Muscle of leg (tissue), 11 donors: ENCODE data around the gene LYRM4. TPM values are rescaled to one million over a fixed set of nuclear protein-coding genes. Genes with fewer than 3 reads are reported as not detected.

Experiments
- DNase-seq: peaks from one replicate; pipeline ENCODE4 v3.0.0; 2013
- H3K27ac ChIP-seq: one replicate; pipeline ENCODE4 v1.5.1; 2013; ENCODE audit warnings: mild to moderate bottlenecking, low read length, control low read depth
- H3K27me3 ChIP-seq: one replicate; pipeline ENCODE4 v1.6.1; 2013; ENCODE audit warnings: low read length; ENCODE audit not compliant: control insufficient read depth, insufficient read depth
- H3K36me3 ChIP-seq: one replicate; pipeline ENCODE4 v1.6.1; 2013; ENCODE audit warnings: low read length; ENCODE audit not compliant: control insufficient read depth, insufficient read depth
- H3K4me1 ChIP-seq: one replicate; pipeline ENCODE4 v1.6.1; 2013; ENCODE audit warnings: low read length; ENCODE audit not compliant: control insufficient read depth, insufficient read depth
- H3K4me3 ChIP-seq: one replicate; pipeline ENCODE4 v1.5.1; 2013; ENCODE audit warnings: low read length, control low read depth
- H3K9me3 ChIP-seq: replicated peaks from 2 replicates; pipeline ENCODE4 v1.6.1; 2013; ENCODE audit warnings: low read depth, low read length; ENCODE audit not compliant: control insufficient read depth
- WGBS: methylation state at CpG from one replicate; pipeline ENCODE4 v1.1.5; 2013; ENCODE audit warnings: missing lambda C conversion rate; ENCODE audit not compliant: insufficient coverage; 5-methylcytosine and 5-hydroxymethylcytosine counted together
- polyA plus RNA-seq, 8 donors: library from polyadenylated mRNA; unstranded; fragments of 120-200 nt; gene quantifications; one replicate each; pipeline versions ENCODE4 v1.2.1 to v1.2.3, GENCODE V29; 2013; ENCODE audit warnings: inconsistent platforms in 1 of 8, low replicate concordance in 1 of 8; ENCODE audit not compliant: insufficient read length in 8 of 8, insufficient read depth in 1 of 8
- total RNA-seq: library from RNA; stranded (reverse); fragments of 120-200 nt; gene quantifications from one replicate; pipeline ENCODE4 v1.2.4, GENCODE V29; 2013

LYRM4 gene
- total and polyA plus RNA-seq, 9 donors: 21.8 to 36.6 (median 29.4) TPM

DNA sequence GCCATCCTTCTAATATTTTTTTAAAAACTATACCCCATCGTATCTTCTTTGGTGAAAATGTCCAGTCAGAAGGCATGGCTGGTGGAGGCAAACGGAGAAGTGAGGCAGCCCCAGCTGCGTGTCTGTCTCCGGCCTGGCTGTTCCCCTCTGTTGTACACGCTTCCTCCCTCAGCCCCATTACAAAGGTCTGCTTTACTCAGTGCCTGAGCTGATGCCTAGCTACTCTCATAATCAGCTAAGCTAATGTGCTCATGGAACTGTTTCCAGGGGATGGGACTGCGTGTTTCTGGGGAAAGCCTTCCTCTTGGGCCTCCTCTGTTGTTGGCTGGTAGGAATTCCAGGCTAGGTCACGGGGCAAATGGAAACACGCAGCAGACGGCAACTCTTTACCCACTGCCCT, 108.3 kb downstream of the LYRM4 start:
- H3K27ac ChIP-seq: no peak overlapping the region
- WGBS: 83% methylated on average over 1 of the region's 9 CpGs

DNA sequence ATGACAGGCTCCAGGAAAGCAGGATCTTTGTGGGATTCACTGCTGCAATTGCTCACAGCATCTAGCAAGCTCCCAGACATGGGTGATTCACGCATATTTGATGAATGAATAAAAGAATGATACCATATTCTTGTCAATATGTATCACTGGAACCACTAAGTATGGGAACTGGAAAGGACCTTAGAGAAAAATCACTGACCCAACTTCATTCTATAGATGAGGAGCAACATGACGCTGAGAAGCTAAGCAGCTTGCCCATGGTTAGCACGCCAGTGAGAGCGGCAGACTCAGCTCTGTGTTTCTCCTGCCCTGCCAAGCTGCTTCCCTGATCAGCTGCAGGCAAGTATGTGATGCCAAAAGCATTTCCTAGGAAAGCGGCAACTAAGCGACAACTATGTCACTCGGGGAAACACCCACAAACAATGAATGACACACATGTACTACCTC, 108.8 kb downstream of the LYRM4 start:
- H3K27me3 ChIP-seq: no peaks in the 10 kb centered on the region
- no peaks in the 10 kb centered on the region for H3K9me3 ChIP-seq
- H3K36me3 ChIP-seq: no peaks in the 10 kb centered on the region
- no peak overlapping the region for H3K27ac ChIP-seq
- H3K4me3 ChIP-seq: no peak overlapping the region
- DNase-seq: no peak
- WGBS: 92% methylated on average over 6 of the region's 7 CpGs
- no peaks in the 10 kb centered on the region for H3K4me1 ChIP-seq

More for the DNA sequence above, 108.3 kb downstream of the LYRM4 start:
- Histone ChIP-seq H3K36me3 (no peaks in the 10 kb centered on the region), H3K27me3 (no peaks in the 10 kb centered on the region), H3K9me3 (no peaks in the 10 kb centered on the region), H3K4me3 (no peak overlapping the region), H3K4me1 (no peaks in the 10 kb centered on the region)
- no peak for DNase-seq

DNA sequence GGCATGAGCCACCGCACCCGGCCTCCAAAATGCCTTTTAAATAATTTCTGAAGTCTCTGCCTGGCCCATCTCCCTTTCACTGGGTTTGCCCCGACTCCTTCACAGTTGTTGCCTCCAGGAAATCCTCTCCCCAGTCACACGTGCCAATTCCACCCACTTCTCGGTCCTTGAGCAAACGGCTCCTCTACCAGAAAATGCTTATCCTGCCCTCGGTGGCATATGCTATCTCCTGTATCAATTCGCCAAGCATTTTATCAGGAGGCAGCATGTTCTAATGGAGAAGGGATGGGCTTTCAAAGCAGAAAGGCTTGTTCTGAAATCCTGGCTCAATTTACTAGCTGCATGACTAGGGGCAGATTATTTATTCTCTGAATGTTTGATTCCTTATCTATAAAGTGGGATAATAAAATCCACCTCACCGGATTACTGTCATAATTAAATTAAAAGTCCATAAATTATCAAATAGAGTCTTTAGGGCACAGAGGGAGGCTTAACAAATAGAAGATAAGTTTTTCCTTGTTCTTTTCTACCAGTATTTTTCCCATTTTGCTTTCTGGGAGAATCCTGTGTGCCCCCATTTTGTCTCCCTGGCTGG, 109.3 kb downstream of the LYRM4 start:
- Histone ChIP-seq H3K36me3 (no peaks in the 10 kb centered on the region), H3K4me1 (peaks cover 2% of the 10 kb centered on the region), H3K27me3 (no peaks in the 10 kb centered on the region), H3K4me3 (no peak overlapping the region), H3K27ac (no peak overlapping the region), H3K9me3 (no peaks in the 10 kb centered on the region)
- WGBS: 62% methylated on average over 5 of the region's 9 CpGs
- DNase-seq: no peak

DNA sequence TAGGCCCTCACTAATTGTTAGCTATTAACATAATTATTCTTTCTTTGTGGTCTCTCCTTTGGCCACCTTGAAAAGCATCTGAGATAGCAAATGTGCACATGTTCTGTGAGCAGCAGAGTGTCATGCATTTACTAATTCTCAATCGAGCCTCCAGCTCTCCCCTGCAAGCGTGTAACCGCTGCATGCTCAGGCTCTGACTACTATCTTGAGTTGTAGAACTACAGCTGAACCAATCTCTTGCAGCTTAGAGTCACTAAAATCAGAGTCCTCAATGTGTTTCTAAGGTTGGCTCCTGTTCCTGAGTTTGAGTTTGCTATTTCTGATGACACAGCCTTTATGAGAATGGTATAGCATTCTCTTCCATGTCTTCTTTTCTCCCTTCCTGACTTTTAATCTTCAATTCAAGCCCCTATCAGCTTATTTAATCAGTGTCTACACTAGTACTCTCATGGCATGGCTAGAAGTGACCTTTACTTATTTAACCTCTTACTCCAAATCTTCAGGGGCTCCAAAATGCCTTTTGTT, 110.1 kb downstream of the LYRM4 start:
- Histone ChIP-seq H3K27me3 (no peaks in the 10 kb centered on the region), H3K27ac (no peak overlapping the region), H3K4me1 (peaks cover 9% of the 10 kb centered on the region), H3K4me3 (no peak overlapping the region), H3K9me3 (no peaks in the 10 kb centered on the region), H3K36me3 (no peaks in the 10 kb centered on the region)
- DNase-seq: no peak
- WGBS: 96% methylated on average over 3 of the region's 3 CpGs

DNA sequence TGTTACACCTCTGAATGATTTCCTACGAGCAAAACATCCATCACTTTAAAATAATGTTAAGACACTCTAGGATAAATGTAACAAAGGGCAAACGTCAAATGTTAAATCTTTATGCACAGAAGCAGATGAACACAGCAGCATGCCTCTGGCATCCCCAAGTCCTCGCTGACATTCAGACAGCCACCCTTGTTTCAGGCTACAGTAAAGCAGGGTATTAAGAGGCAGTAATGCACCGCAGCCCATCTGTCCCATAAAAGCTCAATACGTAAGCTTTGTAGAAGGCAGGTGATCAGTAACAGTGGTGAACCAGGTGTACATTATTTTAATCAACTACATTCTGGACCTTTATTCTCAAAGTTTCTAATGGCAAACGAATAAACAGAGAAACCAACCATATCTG, 110.9 kb downstream of the LYRM4 start:
- Histone ChIP-seq H3K27ac (no peak overlapping the region), H3K36me3 (no peaks in the 10 kb centered on the region), H3K9me3 (no peaks in the 10 kb centered on the region), H3K4me1 (peaks cover 14% of the 10 kb centered on the region), H3K27me3 (no peaks in the 10 kb centered on the region), H3K4me3 (no peak overlapping the region)
- 91% methylated on average over 3 of the region's 6 CpGs for WGBS
- DNase-seq: no peak

DNA sequence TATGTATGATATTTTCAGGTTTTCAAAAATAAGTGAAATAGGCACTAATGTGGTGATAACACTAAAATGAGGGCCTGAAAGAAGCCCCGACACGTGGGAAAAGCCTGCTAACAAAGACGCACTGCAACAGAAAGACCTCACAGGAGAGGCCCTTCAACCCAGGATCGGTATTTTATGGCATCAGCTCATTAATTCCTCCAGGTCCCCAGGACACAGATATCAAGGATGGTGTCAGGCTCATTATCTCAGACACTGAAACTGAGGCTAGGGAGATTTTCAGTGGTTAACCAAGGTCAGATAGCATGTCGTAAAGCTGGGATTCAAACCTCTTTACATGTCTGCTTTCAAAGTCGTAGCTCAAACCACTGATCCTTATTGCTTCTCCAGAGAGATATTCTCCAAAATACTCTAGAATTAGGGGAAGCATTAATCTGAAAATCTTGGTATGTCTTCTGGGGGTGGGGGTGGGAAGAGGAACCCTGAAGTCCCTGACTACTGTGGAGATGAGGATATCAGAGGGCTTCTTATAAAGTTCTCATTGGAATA, 111.5 kb downstream of the LYRM4 start:
- Histone ChIP-seq H3K4me3 (no peak overlapping the region), H3K9me3 (no peaks in the 10 kb centered on the region), H3K27me3 (no peaks in the 10 kb centered on the region), H3K4me1 (peaks cover 14% of the 10 kb centered on the region), H3K27ac (no peak overlapping the region), H3K36me3 (no peaks in the 10 kb centered on the region)
- DNase-seq: no peak
- WGBS: 70% methylated on average over 2 of the region's 6 CpGs

DNA sequence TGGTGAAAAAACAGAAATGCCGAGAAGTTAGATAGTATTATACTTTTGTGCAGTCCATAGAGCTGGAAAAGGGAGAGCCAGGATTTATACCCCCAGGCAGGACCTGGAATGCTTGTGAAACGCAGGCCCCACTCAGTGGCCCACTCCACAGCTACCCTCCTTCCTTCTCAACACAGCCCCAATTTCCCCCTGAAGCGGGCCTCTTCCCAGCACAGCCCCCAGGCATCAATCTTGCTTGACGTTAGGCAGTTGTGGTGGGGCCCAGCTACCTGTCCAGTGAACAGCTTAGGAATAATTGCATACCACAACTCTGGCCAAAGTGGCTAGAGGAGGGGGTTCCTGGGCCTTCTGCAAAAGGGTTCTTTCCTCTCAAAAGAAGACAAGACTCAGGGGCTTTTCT, 114.4 kb downstream of the LYRM4 start:
- WGBS: 90% methylated on average over 2 of the region's 4 CpGs
- no peak overlapping the region for H3K27ac ChIP-seq
- DNase-seq: no peak
- no peaks in the 10 kb centered on the region for H3K27me3 ChIP-seq
- H3K4me1 ChIP-seq: peaks cover 28% of the 10 kb centered on the region
- no peaks in the 10 kb centered on the region for H3K36me3 ChIP-seq
- no peaks in the 10 kb centered on the region for H3K9me3 ChIP-seq
- no peak overlapping the region for H3K4me3 ChIP-seq

DNA sequence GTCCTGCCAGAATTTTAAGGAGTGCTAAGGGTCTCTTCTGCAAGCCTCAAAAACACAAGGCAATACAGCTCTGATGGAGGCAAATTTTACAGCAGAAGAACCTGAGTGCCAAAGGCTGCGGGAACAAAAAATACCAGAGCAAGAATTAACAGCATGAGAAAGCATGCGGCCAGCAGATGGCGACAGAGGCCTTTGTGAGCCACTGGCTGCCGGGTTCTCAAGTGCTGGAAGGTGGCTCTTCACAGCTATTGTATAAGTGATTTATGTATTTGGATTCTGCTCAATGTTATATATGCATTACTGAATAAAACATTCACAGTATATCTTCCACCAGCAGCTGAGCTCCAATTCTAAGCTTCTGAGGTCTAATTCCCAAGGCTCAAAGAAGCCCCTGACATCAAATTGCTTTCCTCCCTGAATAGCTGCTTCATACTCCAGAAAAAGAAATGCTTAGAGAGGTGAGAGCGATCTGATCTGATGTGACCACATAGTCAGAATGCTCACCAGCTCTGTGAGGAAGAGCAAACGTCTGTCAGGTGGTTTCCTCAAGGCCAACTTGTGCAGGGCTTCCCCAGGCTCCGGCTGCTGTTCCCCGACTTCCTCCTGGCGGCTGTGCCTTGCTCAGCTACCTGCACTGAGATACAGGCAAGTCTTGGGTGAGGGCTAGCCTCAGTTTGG, 117.0 kb downstream of the LYRM4 start:
- H3K27ac ChIP-seq: no peak overlapping the region
- 58% methylated on average over 5 of the region's 9 CpGs for WGBS

DNA sequence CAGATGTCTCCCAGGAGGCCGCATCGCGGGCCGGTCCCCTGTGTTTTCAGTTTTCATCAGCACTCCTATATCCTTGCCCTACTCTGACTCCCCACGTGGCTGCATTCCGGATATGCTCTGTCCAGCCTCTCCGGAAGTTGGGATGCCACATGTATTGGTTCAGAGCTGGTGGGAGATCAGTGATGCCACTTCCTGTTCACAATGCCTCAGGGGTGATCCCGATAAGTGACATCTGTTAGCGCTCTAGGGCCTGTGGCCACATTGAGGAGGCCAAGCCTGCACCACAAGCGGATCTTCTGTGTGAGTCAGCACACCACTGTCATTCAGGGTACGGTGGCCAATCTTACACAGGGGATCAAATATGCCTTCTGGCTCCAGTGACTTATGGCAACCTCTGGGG, 117.8 kb downstream of the LYRM4 start:
- DNase-seq: no peak
- Histone ChIP-seq H3K9me3 (no peaks in the 10 kb centered on the region), H3K4me3 (no peak overlapping the region), H3K4me1 (peaks cover 28% of the 10 kb centered on the region), H3K27me3 (no peaks in the 10 kb centered on the region), H3K27ac (no peak overlapping the region), H3K36me3 (no peaks in the 10 kb centered on the region)
- WGBS: 91% methylated on average over 10 of the region's 11 CpGs

More for the DNA sequence above, 117.0 kb downstream of the LYRM4 start:
- DNase-seq: peak; percentile 89
- Histone ChIP-seq H3K9me3 (no peaks in the 10 kb centered on the region), H3K4me1 (peaks cover 28% of the 10 kb centered on the region), H3K4me3 (no peak overlapping the region), H3K36me3 (no peaks in the 10 kb centered on the region), H3K27me3 (no peaks in the 10 kb centered on the region)

DNA sequence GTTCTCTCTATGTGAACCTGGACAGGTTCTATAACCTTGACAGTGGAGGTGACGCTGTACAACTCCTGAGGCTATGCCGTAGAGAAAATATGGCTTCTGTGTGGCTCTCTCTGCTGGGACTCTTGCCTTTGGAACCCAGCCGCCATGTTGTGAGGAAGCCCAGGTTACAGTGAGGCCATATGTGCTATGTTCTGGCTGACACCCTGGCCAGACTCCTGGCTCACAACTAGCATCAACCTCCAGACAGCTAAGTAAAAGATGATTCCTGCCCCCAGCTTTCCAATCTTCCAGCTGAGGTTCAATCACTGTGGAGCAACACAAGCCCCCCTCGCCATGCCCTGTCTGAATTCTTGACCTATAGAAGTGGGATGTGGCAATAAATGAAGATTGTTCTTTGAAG, 118.6 kb downstream of the LYRM4 start:
- 100% methylated on average over 3 of the region's 4 CpGs for WGBS
- Histone ChIP-seq H3K4me1 (peaks cover 28% of the 10 kb centered on the region), H3K27ac (no peak overlapping the region), H3K27me3 (no peaks in the 10 kb centered on the region), H3K36me3 (no peaks in the 10 kb centered on the region), H3K4me3 (no peak overlapping the region), H3K9me3 (no peaks in the 10 kb centered on the region)
- DNase-seq: no peak
